ENCODE measurements around the gene KCNK5. TPM values are rescaled to one million over a fixed set of nuclear protein-coding genes. Genes with fewer than 3 reads are reported as not detected.

The KCNK5 gene
- total RNA-seq, 1 experiment from 2014 or later, result 2.8 TPM

DNA sequence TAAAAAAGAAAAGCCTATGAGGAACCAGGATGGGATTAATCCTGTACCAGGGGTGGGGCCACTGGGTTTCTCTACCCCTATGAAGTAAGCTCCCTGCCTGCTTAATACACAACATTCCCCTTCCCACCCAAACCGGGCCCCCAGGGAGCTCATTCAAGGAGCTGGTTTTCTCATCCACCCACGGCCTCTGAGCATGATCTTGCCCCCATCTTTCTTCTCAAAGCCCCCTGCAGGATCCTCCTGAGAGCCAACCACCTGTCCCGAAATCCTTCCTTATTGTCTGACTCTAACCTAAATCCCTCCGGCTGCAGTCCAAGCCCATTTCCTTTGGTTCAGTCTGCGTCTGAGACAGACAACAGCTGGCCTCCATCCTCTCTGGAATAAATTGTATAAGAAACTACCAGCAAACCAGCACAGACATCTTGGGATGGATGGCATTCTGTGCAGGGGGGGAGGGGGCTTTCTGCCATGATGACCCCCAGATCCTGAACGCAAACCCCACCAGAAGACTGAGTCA lies 21.0 kb downstream of the KCNK5 start:
- no peaks in the 10 kb centered on the region for H3K27me3 ChIP-seq
- no peak for DNase-seq
- no peaks in the 10 kb centered on the region for H3K9me3 ChIP-seq

DNA sequence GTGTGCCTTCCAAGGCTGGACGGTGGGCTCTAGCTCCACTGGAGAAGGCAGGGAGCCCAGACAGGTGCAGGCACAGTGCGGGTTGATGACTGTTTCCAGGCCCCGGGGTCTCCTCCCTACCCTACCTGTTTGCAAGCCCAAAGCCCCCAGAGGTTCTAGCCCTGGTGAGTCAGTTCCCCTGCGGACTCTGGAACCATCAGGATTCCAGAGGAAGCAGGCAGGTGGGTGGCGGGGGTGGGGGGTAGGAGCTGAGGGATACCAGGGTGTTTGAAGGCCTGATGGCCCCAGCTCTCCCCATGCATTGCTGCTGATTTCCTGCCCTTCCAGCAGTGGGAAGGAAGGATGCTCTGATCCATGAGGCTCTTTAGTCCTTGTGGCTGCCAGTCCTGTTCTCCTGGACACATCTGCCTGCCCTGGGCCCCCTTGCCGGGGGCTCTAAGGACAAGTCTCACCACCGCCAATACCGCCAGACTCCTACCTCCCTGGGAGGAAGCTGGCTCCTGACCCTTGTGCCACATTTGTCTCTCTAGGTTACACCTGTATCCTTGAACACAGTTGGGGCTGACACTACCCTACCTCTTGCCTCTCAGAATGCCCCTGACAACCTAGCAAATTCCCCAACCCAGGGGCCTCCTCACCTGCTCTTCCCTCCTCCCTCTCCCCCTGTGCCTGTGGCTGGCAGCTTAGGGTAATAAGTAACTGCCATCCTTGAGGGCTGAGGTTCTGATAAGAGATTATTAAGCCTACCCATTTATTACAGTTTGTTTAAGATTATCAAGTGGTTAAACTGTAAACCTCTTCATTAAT lies 21.7 kb downstream of the KCNK5 start:
- H3K36me3 ChIP-seq, result no peaks in the 10 kb centered on the region
- no peak for DNase-seq
- no peak overlapping the region for H3K4me3 ChIP-seq
- no peaks in the 10 kb centered on the region for H3K9me3 ChIP-seq
- no peaks in the 10 kb centered on the region for H3K27me3 ChIP-seq

More for the DNA sequence above, 21.0 kb downstream of the KCNK5 start:
- Histone ChIP-seq H3K36me3 (no peaks in the 10 kb centered on the region), H3K4me3 (no peak overlapping the region)

- no peaks in the 10 kb centered on the region for H3K9me3 ChIP-seq
- no peak for DNase-seq
- no peaks in the 10 kb centered on the region for H3K36me3 ChIP-seq
- no peak overlapping the region for H3K4me3 ChIP-seq
- H3K27me3 ChIP-seq, result no peaks in the 10 kb centered on the region
These were observed 23.0 kb downstream of the KCNK5 start for GRCh38 chr6:39206250-39206721.

DNA sequence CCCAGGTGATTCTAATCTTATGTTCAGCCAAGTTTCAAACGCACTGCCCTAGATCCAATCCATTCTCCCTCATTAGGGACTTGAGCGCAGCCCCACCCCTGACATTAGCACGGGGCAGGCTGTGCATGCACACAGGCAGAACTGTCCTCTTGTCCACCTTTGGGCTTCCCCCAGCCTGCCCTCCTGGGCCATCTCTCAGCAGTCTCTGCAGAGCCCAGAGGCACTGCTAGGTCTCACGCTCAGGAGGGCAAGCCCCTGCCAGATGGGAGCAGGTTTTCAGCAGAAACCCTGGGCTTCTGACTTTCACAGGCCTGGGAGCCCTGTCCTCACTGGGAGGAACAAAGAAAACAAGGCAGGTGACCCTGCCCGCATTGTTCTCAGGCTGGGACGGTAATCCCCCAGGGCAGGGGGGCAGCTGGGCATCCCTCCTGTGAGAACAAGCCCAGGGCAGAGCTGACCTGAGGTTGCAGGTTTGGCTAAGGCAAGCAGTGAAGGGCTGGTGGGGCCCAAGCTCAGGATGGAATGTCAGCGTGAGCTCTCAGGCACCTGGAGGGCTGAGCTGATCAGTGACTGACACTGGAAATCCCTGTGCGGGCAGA lies 24.5 kb downstream of the KCNK5 start:
- H3K27me3 ChIP-seq, result no peaks in the 10 kb centered on the region
- no peaks in the 10 kb centered on the region for H3K36me3 ChIP-seq
- H3K4me3 ChIP-seq, result no peak overlapping the region
- no peaks in the 10 kb centered on the region for H3K9me3 ChIP-seq
- no peak for DNase-seq

DNA sequence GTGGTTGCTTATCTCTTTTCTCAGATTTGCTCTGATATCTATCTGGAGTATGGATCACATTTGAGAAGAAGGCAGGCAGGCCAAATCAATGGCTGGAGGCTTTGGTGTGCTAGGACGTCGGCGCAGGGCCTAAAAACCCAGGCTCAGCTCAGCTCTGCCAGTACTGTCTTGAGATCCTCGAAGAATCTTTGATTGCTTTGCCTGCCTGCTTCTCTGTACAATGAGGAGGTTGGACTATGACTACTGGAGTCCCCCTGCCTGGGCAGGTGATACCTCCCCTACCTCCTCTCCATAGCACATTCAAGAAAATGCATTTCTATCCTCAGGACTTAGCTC lies 25.1 kb downstream of the KCNK5 start:
- no peaks in the 10 kb centered on the region for H3K27me3 ChIP-seq
- no peaks in the 10 kb centered on the region for H3K9me3 ChIP-seq
- no peak overlapping the region for H3K4me3 ChIP-seq
- no peaks in the 10 kb centered on the region for H3K36me3 ChIP-seq
- no peak for DNase-seq

DNA sequence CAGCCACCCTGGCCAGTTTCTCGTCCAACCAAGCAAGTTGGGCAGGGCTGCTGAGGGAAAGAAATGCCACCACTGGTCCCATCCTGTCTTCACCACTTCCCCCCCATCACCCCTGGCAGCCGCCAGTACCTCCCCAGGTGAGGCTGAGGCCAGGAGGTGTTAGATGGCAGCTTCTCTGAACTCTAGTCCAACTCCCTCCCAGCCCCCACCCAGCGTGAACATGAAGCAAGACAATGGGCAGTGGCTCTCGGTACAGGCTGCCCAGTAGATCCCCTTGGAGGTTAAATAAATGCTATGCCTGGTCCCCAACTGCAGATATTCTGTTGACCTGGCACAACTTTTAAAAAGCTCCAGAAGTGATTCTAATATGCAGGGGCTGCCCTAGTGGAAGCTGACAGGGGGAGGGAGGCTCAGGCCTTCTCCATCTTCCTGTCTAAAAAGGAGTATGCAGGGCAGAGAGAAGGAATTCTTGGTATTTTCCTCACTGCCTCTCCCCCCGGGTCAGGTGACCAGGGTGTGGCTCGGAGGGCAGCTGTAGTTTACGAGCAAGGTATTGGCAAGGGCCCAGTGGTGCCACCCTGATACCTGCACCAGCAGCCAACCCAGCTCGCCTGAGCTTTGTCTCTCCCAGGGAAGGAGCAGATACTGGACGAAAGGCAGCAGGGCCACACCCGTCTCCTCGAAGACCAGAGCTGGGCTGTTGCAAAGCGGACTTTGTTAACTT lies 25.7 kb downstream of the KCNK5 start:
- H3K9me3 ChIP-seq, result no peaks in the 10 kb centered on the region
- H3K4me3 ChIP-seq, result no peak overlapping the region
- DNase-seq, result peak; percentile 54
- no peaks in the 10 kb centered on the region for H3K27me3 ChIP-seq
- no peaks in the 10 kb centered on the region for H3K36me3 ChIP-seq

GRCh38 chr6:39202166-39202565 lies 27.1 kb downstream of the KCNK5 start:
- Histone ChIP-seq H3K4me3 (no peak overlapping the region), H3K36me3 (no peaks in the 10 kb centered on the region), H3K27me3 (no peaks in the 10 kb centered on the region), H3K9me3 (no peaks in the 10 kb centered on the region)
- DNase-seq, result no peak

DNA sequence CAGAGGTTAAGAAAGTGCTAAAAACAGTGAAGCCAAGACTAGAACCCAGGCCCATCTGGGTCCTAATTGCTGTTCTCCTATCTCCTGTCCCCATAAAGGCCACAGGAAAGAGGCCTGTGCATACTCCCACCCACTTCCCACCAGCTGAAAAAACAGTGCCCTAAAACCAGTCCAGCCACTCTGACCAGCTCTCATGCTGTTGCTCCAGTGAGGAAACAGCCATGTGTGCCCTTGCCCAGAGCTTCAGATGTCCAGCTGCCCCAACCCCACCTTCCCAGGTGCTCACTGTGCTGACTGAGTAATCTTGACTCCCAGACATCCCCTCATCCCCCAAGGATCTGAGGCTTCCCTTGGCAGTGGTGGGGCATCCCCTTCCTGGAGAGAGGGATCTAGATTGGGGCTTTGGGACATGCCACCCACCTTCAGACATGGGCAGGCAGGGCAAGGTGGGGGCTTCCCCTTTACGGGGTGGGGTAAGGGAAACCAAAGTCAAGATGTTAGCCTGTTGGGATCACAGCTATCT lies 28.7 kb downstream of the KCNK5 start:
- Histone ChIP-seq H3K9me3 (no peaks in the 10 kb centered on the region), H3K27me3 (no peaks in the 10 kb centered on the region), H3K4me3 (no peak overlapping the region), H3K36me3 (no peaks in the 10 kb centered on the region)
- no peak for DNase-seq

DNA sequence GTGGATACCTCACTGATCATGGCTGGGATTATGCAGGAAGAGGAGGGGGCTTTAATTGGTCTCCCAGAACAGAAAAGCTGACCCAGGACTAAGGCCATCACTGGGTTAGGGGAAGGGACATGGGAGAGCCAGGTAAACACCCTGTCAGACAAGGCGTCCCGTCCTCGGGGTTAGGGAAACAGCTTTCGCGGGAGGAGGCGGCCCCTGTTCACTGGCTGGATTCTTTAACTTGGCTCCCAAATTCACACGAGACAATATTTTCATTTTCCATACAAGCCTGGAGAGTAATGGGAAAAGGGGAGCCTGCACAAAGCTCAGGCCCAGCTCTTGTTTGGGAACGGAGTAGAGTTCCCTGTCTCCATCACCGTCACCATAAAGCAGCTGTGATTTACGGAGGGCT lies 29.3 kb downstream of the KCNK5 start:
- H3K27me3 ChIP-seq, result no peaks in the 10 kb centered on the region
- H3K4me3 ChIP-seq, result no peak overlapping the region
- H3K36me3 ChIP-seq, result no peaks in the 10 kb centered on the region
- DNase-seq, result no peak
- no peaks in the 10 kb centered on the region for H3K9me3 ChIP-seq

DNA sequence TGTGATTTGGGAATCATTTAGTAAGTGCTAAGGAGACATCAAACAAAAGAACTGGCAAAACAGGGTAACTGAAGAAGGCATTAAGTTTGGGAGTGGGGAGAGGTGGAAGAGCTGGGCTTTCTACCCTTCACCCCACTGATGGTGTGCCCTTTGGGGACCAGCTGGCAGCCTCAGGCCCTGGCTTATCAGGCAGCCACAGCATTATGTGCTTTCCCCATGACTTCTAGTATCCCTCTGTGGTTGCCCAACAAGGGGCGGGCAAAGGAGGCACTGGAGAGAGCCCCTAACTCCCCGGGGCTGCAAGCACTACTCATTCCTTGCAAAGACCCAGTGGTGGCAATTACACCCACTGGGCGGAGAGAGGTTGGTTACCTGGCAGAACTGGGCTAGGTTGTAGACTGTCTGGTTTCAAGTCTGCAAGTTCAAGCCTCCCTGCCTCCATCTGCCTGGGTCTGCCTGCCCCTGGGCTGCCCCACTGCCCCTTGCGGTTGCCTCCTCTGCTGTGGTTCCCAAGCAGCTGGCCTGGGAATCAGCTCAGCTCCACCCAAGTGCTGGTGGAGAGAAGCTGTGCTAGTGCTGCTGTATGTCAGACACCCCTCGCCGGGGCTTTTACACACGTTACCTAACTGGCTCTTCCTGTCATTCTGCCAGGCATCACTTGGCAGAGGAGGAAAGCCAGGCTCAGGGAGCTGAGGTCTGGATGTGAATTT lies 29.9 kb downstream of the KCNK5 start:
- DNase-seq, result no peak
- Histone ChIP-seq H3K4me3 (no peak overlapping the region), H3K9me3 (no peaks in the 10 kb centered on the region), H3K36me3 (no peaks in the 10 kb centered on the region), H3K27me3 (no peaks in the 10 kb centered on the region)

- H3K4me3 ChIP-seq, result no peak overlapping the region
- H3K27me3 ChIP-seq, result no peaks in the 10 kb centered on the region
These were observed 30.7 kb downstream of the KCNK5 start for GRCh38 chr6:39198528-39198927.

DNA sequence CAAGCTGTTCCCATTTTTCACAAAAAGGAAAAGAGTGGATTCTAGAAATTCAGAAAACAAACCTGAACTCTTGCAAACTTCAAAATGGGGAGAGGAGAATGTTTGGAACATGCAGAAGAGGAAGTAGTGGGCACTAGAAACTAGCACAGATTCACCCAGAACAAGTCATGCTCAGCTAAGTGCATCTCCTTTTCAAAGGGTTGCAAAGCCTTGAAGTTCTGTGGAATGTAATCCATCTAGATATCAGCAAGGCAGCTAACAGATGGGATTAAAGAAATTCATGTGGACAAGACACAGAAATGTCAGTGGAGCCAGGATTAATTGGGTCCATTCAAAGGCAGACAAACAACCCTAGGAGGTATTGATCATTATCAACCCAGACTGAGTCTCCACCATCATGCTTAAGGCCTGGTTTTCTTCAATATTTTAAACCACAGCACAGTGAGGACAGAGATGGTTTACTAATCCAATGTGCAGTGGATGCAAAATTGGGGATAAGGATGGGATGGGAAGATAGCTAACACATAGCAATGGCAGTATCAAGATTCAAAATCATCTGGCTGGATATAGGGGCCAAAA lies 31.3 kb downstream of the KCNK5 start:
- Histone ChIP-seq H3K36me3 (no peaks in the 10 kb centered on the region), H3K4me3 (no peak overlapping the region), H3K9me3 (no peaks in the 10 kb centered on the region), H3K27me3 (no peaks in the 10 kb centered on the region)
- DNase-seq, result no peak

More at GRCh38 chr6:39198528-39198927, 30.7 kb downstream of the KCNK5 start:
- no peak for DNase-seq
- Histone ChIP-seq H3K36me3 (no peaks in the 10 kb centered on the region), H3K9me3 (no peaks in the 10 kb centered on the region)

DNA sequence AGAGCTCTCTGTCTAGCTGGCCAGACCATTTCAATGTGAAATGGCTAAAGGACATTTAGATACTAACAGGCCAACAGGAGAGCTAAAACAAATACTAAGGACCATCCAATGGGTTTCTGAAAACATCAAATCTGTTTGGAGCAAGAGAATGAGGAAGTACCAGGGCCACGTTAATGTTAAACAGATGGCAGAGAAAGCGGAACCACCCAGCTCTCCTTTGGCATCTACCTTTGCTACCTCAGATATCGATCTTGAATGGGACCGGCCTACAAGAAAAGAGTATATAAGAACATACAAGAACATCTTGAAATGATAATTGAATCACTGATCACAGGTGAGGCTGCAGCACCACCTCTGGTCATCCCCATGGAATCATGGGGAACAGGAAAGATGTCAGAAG lies 31.8 kb downstream of the KCNK5 start:
- H3K36me3 ChIP-seq, result no peaks in the 10 kb centered on the region
- H3K4me3 ChIP-seq, result no peak overlapping the region

DNA sequence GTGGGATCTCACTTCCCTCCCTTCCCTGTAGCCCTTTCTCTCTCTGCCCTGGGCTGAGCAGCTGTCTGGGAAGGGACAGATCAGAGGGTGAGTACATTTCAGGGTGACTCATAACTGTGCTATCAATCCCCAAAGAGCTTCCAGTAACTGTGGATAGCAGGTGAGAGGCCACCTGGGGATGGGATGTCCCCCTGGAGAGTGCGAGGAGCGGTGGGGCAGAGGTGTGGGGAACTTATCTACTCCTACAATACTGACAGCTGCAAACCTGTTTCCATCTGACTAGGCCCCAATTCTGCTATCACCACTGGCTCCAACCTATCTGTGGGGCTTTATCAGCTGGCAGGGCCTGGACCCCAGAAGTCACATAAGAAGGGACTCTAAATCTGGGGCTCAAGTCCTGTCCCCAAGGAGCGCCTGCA lies 32.6 kb downstream of the KCNK5 start:
- Histone ChIP-seq H3K9me3 (no peaks in the 10 kb centered on the region), H3K36me3 (no peaks in the 10 kb centered on the region), H3K4me3 (no peak overlapping the region), H3K27me3 (no peaks in the 10 kb centered on the region)
- DNase-seq, result no peak

More for the DNA sequence above, 31.8 kb downstream of the KCNK5 start:
- no peak for DNase-seq
- H3K27me3 ChIP-seq, result no peaks in the 10 kb centered on the region
- no peaks in the 10 kb centered on the region for H3K9me3 ChIP-seq

DNA sequence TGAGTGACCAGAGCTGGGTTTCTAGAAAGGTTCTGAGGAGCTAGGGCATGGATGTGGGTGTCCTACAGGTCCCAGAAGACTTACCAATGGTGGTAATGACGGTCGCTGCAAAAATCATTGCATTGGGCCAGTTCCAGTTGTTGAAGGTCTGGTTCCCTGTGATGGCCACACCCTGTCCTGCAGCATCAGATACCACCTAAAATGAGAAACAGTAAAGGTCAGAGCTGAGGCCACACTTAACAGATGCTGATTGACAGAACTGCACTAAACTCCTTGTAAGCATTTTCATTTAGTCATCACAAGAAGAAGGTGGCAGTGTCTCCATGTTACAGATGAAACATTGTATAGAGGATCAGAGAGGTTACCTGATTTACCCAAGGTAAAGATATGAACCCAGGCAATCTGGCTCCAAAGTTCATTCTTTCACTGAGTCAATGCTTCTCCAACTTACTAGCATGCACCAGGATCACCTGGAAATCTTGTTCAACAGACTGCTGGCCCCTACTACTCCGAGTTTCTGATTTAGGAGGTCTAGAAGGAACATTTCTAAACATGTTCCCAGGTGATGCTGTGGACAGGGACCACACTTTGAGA lies 33.4 kb downstream of the KCNK5 start:
- Histone ChIP-seq H3K4me3 (no peak overlapping the region), H3K9me3 (no peaks in the 10 kb centered on the region), H3K36me3 (no peaks in the 10 kb centered on the region), H3K27me3 (no peaks in the 10 kb centered on the region)
- DNase-seq, result no peak

DNA sequence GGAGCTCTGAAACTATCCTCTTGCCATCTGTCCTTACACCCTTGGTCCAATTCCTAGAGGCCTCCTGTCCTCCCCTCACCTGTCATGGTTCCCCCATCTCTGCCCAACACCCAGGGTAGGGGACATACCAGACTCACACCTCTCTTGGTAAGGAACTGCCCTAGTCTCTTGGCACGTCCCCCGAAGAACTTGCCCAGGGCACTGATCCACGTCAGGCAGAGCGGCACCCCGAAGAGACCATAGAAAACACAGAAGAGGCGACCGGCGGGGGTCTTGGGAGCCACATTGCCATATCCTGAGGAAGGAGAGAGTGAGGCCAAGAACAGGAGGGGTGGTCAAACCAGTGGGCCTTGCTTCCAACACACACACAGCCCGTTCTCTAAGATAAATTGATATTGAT lies 34.8 kb downstream of the KCNK5 start:
- no peak overlapping the region for H3K4me3 ChIP-seq
- H3K27me3 ChIP-seq, result no peaks in the 10 kb centered on the region
- no peak for DNase-seq
- no peaks in the 10 kb centered on the region for H3K9me3 ChIP-seq
- H3K36me3 ChIP-seq, result no peaks in the 10 kb centered on the region

Measured in MG63 (cell line).